GM21717 (cell line): ENCODE results near the gene SP4.

Experiments used
- ATAC-seq: cut with Tn5 transposase; IDR thresholded peaks from one replicate; pipeline ENCODE4 v1.9.1; 2021; ENCODE audit warnings: mild to moderate bottlenecking, moderate library complexity; ENCODE audit not compliant: unreplicated experiment

SP4 gene

GRCh38 chr7:21443149-21443841, 15.4 kb downstream of the SP4 start:
- ATAC-seq, result no peak

DNA sequence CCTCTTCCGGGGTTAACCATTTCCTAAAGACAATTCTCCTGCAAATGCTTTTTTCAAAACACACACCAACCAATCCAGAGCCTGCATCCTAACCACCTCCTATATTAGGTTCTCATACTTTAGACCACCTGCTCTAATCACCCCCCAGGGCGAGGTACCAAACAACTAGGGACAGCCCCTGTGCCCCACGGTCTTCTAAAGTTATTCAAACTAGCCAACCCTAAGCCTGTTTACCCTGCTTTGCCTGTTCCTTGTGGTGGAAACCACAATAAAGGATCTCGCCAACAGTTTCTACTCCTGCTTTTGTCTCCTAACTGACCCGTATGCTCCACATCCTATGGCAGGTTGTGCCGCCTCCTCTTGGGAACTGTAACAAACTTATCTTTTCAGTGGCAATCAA, 21.1 kb downstream of the SP4 start:
- ATAC-seq, result no peak

- ATAC-seq, result no peak
Measured at GRCh38 chr7:21450076-21450475, 22.2 kb downstream of the SP4 start.

DNA sequence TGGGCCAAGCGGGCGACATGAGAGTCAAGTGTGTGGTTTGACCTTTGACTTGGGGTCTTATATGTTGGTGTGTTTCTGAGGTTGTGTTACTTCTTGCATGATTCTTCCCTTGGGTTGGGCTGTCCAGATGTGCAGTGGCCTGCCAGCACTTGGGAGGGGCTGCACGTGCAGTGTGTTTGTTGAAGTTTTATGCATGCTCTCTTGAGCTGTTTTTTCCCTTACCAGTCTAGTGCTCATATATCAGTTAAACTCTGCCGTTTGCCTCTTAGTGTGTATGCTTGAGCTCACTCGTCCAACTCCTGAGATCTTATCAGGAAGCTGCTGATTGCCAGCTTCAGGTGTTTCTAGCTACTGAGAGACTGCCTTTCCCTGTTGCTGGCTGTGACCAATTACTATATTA, 23.1 kb downstream of the SP4 start:
- no peak for ATAC-seq

- ATAC-seq, result no peak
Measured at GRCh38 chr7:21454182-21454581, 26.3 kb downstream of the SP4 start.

DNA sequence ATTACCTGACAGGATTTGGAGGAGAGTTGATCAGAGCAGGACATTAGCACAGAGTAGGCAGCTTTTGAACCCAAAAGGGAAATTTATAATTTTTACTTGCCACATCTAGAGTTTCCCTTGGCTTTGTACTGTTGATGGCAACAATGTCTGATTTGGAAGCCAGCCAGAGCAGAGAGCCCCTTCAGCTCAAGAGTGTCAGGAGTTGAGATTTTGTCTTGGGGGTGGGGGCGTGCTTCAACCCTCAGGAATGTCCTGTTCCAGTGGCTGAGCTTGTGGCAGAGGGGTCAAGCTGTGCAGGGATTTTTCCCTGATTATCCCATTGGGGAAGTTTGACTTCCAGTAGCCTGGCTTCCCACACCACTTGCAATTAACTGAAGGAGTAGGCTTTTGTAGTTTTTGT, 27.0 kb downstream of the SP4 start:
- no peak for ATAC-seq

GRCh38 chr7:21461282-21461681, 33.4 kb downstream of the SP4 start:
- ATAC-seq, result no peak

GRCh38 chr7:21462081-21462480, 34.2 kb downstream of the SP4 start:
- no peak for ATAC-seq

DNA sequence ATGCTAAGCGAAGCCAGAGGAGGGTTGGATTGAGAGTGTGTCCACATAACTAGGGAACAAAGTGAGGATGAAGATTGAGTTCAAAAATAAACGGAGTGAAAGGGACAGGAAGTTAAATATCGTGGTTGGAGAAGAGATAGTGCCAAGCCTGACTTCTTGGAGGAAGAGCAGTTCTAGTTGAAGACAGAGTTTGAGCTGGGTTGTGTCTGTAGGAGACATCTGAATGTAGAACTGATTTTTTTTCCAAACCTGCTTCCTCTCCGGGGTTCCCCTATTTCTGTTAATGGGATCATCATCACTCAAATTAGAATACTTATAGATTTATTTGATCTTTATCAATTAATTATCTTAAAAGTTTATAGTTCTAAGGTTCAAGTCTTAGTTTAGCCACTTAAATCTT, 35.6 kb downstream of the SP4 start:
- ATAC-seq, result no peak

DNA sequence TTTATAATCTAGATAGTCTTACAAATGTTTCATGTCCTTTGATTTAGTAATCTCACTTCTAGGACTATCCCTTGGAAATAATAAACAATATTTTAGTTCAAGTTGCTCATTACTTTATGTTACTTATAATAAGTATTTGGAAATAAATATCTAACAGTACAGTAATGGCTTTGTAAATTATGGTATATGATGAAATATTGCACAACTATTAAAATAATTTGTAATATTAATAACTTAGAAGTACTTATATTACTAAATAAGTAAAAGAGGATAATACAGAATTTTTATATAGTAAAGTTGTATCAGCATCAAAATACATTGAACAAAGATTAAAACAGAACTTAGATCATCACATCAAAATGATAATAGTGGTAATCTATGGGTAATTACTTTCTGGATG, 41.1 kb downstream of the SP4 start:
- no peak for ATAC-seq

GRCh38 chr7:21469894-21470293, 42.0 kb downstream of the SP4 start:
- ATAC-seq, result no peak

DNA sequence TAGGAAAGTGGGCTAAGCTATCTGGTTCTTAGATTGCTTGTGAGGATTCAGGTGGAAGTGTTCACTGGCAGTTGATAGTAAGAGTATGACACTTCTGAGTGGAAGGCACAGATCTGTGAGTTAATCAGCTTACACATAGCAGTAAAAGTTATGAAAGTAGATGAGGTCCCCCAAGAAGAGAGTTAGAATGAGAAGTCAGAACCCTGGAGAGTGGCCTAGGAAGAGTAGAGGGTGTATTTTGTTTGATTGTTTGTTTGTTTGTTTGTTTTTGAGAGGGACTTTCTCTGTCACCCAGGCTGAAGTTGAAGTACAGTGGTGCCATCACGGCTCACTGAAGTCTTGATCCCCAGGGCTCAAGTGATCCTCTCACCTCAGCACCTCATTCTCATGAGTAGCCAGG, 44.1 kb downstream of the SP4 start:
- no peak for ATAC-seq

DNA sequence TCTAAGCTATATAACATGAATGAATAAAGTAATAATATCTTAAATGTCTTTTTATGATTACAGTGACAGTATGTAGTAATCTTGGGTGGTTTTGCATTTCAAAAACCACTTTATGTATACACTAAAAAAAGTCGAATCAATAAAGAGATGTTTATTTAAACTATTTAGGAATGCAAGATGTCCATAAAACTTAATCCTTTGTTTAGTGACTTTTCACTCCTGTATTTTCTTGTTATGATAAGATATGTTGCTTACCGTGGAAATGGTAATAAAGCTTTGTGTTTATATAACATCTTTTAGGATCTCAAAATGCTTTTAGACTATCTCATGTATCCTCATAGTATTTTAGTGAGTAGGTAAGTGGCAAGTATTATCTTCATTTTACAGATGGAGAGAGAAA, 48.5 kb downstream of the SP4 start:
- no peak for ATAC-seq

DNA sequence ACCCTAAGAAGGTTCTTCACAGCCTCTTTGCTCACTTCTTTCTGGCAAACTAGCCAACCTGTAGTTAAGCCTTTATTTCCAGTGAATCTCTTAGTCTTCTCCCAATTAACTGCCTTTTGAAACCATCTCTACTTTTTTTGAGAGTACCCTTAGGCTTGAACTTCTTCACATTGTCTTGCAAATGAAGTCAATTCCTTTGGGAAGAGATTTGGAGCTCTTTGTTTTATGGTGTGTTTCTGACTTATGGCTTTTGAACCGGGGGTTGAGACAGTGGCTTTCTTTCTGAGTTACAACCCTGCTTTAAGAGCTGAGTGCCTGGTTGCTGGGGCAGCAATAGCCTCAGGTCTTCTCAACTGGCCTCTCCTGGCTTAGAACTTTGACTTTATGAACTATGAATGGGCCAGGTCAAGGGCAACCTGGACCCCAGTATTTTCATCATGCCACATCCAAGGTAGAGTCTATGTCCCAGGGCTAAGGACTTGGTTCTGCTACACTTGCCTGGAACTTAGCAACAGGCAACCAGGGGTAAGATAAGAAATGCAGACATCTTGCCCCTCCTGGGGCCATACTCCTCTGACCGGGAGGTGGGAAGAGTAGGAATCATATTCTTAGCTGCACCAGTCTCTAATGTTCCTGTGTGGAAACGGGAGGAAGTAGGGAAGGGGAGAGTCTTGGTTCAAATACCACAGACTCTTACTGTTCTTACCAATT, 53.0 kb downstream of the SP4 start:
- no peak for ATAC-seq

DNA sequence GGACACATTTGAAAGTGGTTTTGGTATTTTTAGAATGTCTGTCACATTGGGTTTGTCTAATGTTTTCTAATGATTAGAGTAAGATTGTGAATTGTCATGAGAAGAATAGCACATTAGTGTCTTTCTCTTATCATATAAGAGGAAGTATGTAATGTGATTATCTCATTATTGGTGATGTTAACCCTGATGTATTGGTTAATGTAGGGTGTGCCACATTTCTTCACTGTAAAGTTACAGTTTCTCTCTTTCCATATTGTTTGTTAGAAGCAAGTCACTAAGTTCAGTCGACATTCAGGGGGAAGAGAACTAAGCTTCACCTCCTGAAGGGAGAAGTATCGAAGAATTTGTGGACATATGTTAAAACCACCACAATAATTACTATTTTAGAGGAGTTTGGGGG, 58.6 kb downstream of the SP4 start:
- no peak for ATAC-seq

GRCh38 chr7:21495731-21496130, 67.8 kb downstream of the SP4 start:
- no peak for ATAC-seq

GRCh38 chr7:21497072-21497471, 69.2 kb downstream of the SP4 start:
- ATAC-seq, result no peak

GRCh38 chr7:21500117-21500832, 72.4 kb downstream of the SP4 start:
- no peak for ATAC-seq

DNA sequence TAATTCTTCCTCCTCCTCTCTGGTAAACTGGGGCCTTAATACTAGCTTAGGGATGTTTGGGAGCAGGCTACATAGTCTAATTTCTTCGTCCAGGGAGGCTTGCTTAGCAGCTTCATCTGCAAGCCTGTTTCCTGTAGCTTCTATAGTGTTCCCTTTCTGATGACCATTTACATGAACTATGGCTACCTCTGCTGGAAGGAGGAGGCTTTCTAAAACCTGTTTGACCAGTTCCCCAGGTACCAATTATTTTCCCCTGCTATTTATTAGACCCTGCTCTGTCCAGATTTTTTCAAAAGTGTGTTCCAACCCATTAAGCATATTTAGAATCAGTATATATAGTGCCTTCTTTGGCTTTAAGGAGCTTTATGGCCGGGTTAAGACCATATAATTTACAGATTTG, 76.1 kb downstream of the SP4 start:
- ATAC-seq, result no peak

GRCh38 chr7:21507627-21508343, 79.9 kb downstream of the SP4 start:
- ATAC-seq, result no peak

DNA sequence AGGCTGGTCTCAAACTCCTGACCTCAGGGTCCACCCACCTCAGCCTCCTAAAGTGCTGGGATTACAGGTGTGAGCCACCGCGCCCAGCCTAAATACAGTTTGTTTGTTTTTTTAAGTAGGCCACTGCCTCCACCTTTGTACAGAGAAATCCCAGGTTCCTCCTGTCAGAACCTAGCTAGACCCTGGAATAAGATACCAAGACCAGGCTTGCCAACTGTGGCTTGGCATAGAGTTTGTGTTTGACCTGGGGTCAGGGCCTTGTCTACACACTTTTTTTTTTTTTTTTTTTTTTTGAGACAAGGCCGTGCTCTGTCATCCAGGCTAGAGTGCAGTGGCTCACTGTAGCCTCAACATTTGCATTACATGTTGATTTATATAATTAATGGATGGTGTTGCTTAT, 80.7 kb downstream of the SP4 start:
- no peak for ATAC-seq

DNA sequence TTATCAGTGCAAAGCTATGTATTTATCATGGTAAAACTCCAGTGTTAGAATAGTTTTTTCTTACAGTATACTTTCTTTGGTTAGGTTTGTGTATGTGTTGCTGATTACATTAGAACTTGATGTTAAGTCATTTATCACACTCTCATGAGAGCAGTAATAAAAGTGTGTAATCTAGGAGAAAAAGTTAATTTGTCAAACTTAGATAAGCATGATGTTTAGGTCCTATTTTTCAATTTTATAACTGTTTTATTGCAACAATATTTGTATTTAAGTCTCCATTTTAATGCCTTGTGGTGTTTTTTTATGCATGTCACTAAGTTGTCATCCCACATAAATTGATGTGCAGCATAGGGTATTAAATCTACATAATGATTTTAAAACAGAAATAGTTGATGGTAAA, 86.2 kb downstream of the SP4 start:
- ATAC-seq, result no peak
